IMR-90 (cell line): Measurements from ENCODE around the gene SPNS2. TPM values are rescaled to one million over a fixed set of nuclear protein-coding genes. Genes with fewer than 3 reads are reported as not detected.

Source experiments
- ATAC-seq: fragments of 200-7000 bp; cut with Tn5 transposase; 2 replicates; pipeline ENCODE4 v1.9.1; 2020; ENCODE audit warnings: low read depth, mild to moderate bottlenecking, moderate library complexity
- BruUV-seq: library from RNA; stranded (reverse); fragments of 400-500 nt; replicated peaks from 2 replicates; lab custom pipeline; 2021; lab: Mats Ljungman, UMichigan
- CTCF ChIA-PET: fragments of 300-600 bp; formaldehyde crosslinking; extraction: SDS; loops from one replicate; lab custom pipeline; 2021; ENCODE audit warnings: antibody characterized with exemption; lab: Yijun Ruan, JAX
- POLR2A ChIA-PET: fragments of 300-600 bp; sonication (Branson Sonifier 250); formaldehyde crosslinking; loops from one replicate; lab custom pipeline; 2022; ENCODE audit warnings: antibody characterized with exemption; ENCODE audit not compliant: unreplicated experiment; lab: Charles Lee
- DNase-seq: peaks from one replicate; pipeline ENCODE4 v3.0.0; 2013
- H2AFZ ChIP-seq: replicated peaks from 2 replicates; pipeline ENCODE3; 2013; ENCODE audit warnings: low read length, mild to moderate bottlenecking; ENCODE audit not compliant: poor library complexity
- H2AK5ac ChIP-seq: 2 replicates; pipeline ENCODE4 v1.6.1; 2013; ENCODE audit warnings: low read depth, low read length, inconsistent platforms
- H2AK9ac ChIP-seq: replicated peaks from 2 replicates; pipeline ENCODE3; 2013; ENCODE audit warnings: mild to moderate bottlenecking, low read depth, low read length, moderate library complexity; ENCODE audit not compliant: poor library complexity
- H2BK120ac ChIP-seq: 2 replicates; pipeline ENCODE4 v1.6.1; 2013; ENCODE audit warnings: low read depth, low read length, inconsistent platforms
- H2BK15ac ChIP-seq: 3 replicates; pipeline ENCODE4 v1.6.1; 2013; ENCODE audit warnings: low read depth, low read length, inconsistent platforms
- H2BK20ac ChIP-seq: 2 replicates; pipeline ENCODE4 v1.6.1; 2013; ENCODE audit warnings: low read depth, mild to moderate bottlenecking, inconsistent platforms, low read length, moderate library complexity
- H2BK5ac ChIP-seq: 2 replicates; pipeline ENCODE4 v1.6.1; 2013; ENCODE audit warnings: mild to moderate bottlenecking, low read depth, low read length, inconsistent platforms; ENCODE audit not compliant: poor library complexity, severe bottlenecking
- H3K14ac ChIP-seq: replicated peaks from 2 replicates; pipeline ENCODE4 v1.6.1; 2013; ENCODE audit warnings: low read depth, low read length, inconsistent platforms
- H3K18ac ChIP-seq: 2 replicates; pipeline ENCODE4 v1.6.1; 2013; ENCODE audit warnings: low read depth, low read length, control low read depth
- H3K23ac ChIP-seq: 2 replicates; pipeline ENCODE4 v1.6.1; 2013; ENCODE audit warnings: low read depth, low read length, inconsistent platforms
- H3K27ac ChIP-seq: 2 replicates; pipeline ENCODE4 v1.5.1; 2013; ENCODE audit warnings: mild to moderate bottlenecking, control low read depth, low read length; ENCODE audit not compliant: insufficient read depth
- H3K27me3 ChIP-seq: 2 replicates; pipeline ENCODE4 v1.6.1; 2013; ENCODE audit warnings: low read length; ENCODE audit not compliant: control insufficient read depth, insufficient read depth
- H3K36me3 ChIP-seq: 2 replicates; pipeline ENCODE4 v1.6.1; 2013; ENCODE audit warnings: low read length, mixed read lengths; ENCODE audit not compliant: control insufficient read depth, insufficient read depth
- H3K4ac ChIP-seq: 2 replicates; pipeline ENCODE4 v1.6.1; 2013; ENCODE audit warnings: low read depth, low read length, inconsistent platforms
- H3K4me1 ChIP-seq: 2 replicates; pipeline ENCODE4 v1.6.1; 2013; ENCODE audit warnings: low read length, mixed read lengths; ENCODE audit not compliant: control insufficient read depth, insufficient read depth
- H3K4me2 ChIP-seq: 2 replicates; pipeline ENCODE4 v1.6.1; 2013; ENCODE audit warnings: low read depth, mild to moderate bottlenecking, control low read depth, low read length, moderate library complexity
- H3K4me3 ChIP-seq: 2 replicates; pipeline ENCODE4 v1.5.1; 2013; ENCODE audit warnings: low read depth, mild to moderate bottlenecking, control low read depth, low read length, moderate library complexity; ENCODE audit not compliant: insufficient read depth
- H3K56ac ChIP-seq: 2 replicates; pipeline ENCODE4 v1.6.1; 2013; ENCODE audit warnings: low read length, inconsistent platforms; ENCODE audit not compliant: insufficient read depth; ENCODE audit errors: extremely low read depth
- H3K79me1 ChIP-seq, 2 experiments: 2 replicates each; pipeline ENCODE4 v1.6.1; 2013; ENCODE audit warnings: low read length in 2 of 2, inconsistent platforms in 1 of 2, low read depth in 1 of 2
- H3K9ac ChIP-seq: 2 replicates; pipeline ENCODE4 v1.6.1; 2013; ENCODE audit warnings: low read depth, low read length, control low read depth
- H3K9me1 ChIP-seq: 2 replicates; pipeline ENCODE4 v1.6.1; 2013; ENCODE audit warnings: low read length, inconsistent platforms; ENCODE audit not compliant: insufficient read depth
- H3K9me3 ChIP-seq: 2 replicates; pipeline ENCODE4 v1.6.1; 2013; ENCODE audit warnings: low read length; ENCODE audit not compliant: control insufficient read depth, insufficient read depth
- H4K20me1 ChIP-seq: 2 replicates; pipeline ENCODE4 v1.6.1; 2013; ENCODE audit warnings: low read length, inconsistent platforms; ENCODE audit not compliant: insufficient read depth
- H4K5ac ChIP-seq: 2 replicates; pipeline ENCODE4 v1.6.1; 2013; ENCODE audit warnings: mild to moderate bottlenecking, low read depth, low read length, control low read depth
- H4K8ac ChIP-seq, 2 experiments: 2 replicates each; pipeline ENCODE4 v1.6.1; 2013; ENCODE audit warnings: low read depth in 2 of 2, low read length in 2 of 2, control low read depth in 1 of 2, inconsistent platforms in 1 of 2
- H4K91ac ChIP-seq: 2 replicates; pipeline ENCODE4 v1.6.1; 2013; ENCODE audit warnings: low read depth, low read length, inconsistent platforms; ENCODE audit not compliant: insufficient read depth
- BHLHE40 ChIP-seq: fragments of 150-350 bp; IDR thresholded peaks from 2 replicates; pipeline ENCODE4 v1.6.1; 2016; ENCODE audit warnings: mild to moderate bottlenecking, low read depth, low read length
- CEBPB ChIP-seq: IDR thresholded peaks from 2 replicates; pipeline ENCODE4 v1.6.1; 2012; ENCODE audit warnings: low read depth, low read length, improper control_type of control experiment
- CHD1 ChIP-seq: IDR thresholded peaks from 2 replicates; pipeline ENCODE4 v1.6.1; 2012; ENCODE audit warnings: low read depth, low read length, improper control_type of control experiment
- FOS ChIP-seq: fragments of 150-350 bp; IDR thresholded peaks from 2 replicates; pipeline ENCODE4 v1.6.1; 2016; ENCODE audit warnings: low read depth, low read length
- MAFK ChIP-seq: IDR thresholded peaks from 2 replicates; pipeline ENCODE4 v1.6.1; 2012; ENCODE audit warnings: low read depth, low read length, improper control_type of control experiment
- MAZ ChIP-seq: IDR thresholded peaks from 2 replicates; pipeline ENCODE4 v1.6.1; 2012; ENCODE audit warnings: low read depth, mild to moderate bottlenecking, low read length, improper control_type of control experiment, moderate library complexity, borderline replicate concordance
- MXI1 ChIP-seq: IDR thresholded peaks from 2 replicates; pipeline ENCODE4 v1.6.1; 2012; ENCODE audit warnings: low read depth, mild to moderate bottlenecking, low read length, moderate library complexity, borderline replicate concordance
- NFE2L2 ChIP-seq: fragments of 150-350 bp; IDR thresholded peaks from 2 replicates; pipeline ENCODE4 v1.6.1; 2016; ENCODE audit warnings: low read depth, mild to moderate bottlenecking, low read length
- POLR2A ChIP-seq: IDR thresholded peaks from 2 replicates; pipeline ENCODE4 v1.6.1; 2012; ENCODE audit warnings: mild to moderate bottlenecking, low read depth, low read length
- RAD21 ChIP-seq: IDR thresholded peaks from 2 replicates; pipeline ENCODE4 v1.6.1; 2012; ENCODE audit warnings: low read length, improper control_type of control experiment
- RCOR1 ChIP-seq: IDR thresholded peaks from 2 replicates; pipeline ENCODE4 v1.6.1; 2012; ENCODE audit warnings: mild to moderate bottlenecking, low read length, improper control_type of control experiment; ENCODE audit not compliant: insufficient replicate concordance
- RFX5 ChIP-seq: IDR thresholded peaks from 2 replicates; pipeline ENCODE4 v1.8.0; 2012; ENCODE audit warnings: low read depth, mild to moderate bottlenecking, low read length, moderate library complexity
- SMC3 ChIP-seq: fragments of 150-350 bp; IDR thresholded peaks from 2 replicates; pipeline ENCODE4 v1.6.1; 2016; ENCODE audit warnings: low read depth, mild to moderate bottlenecking, antibody characterized with exemption, low read length, moderate library complexity
- WGBS, 2 experiments: methylation state at CpG; one replicate each; pipeline versions ENCODE4 v1.1.5 to v1.1.7; 2013; ENCODE audit warnings: missing lambda C conversion rate in 2 of 2; ENCODE audit not compliant: insufficient read length in 1 of 2; ENCODE audit errors: extremely low coverage in 2 of 2; 5-methylcytosine and 5-hydroxymethylcytosine counted together
- dilution Hi-C: fragments of 300-500 bp; cut with HindIII; formaldehyde crosslinking; loops from one replicate; pipeline ENCODE4 v1.14.3; 2018; ENCODE audit warnings: low sequenced_read_pairs; ENCODE audit not compliant: unreplicated experiment
- in situ Hi-C: fragments of 300-500 bp; cut with MboI; formaldehyde crosslinking; loops from 3 replicates; pipeline ENCODE4 v1.14.3; 2019; ENCODE audit warnings: low sequenced_read_pairs, inconsistent platforms, mixed read lengths
- intact Hi-C: fragments of 100-400 bp; cut with micrococcal nuclease; formaldehyde crosslinking; loops from 2 replicates; pipeline ENCODE4 v1.10.0; 2022
- polyA plus RNA-seq, 3 experiments: library from polyadenylated mRNA; depleted of rRNA; stranded (reverse); fragments of >200 nt; gene quantifications; 2 replicates each; pipeline ENCODE4 v1.2.3, GENCODE V29; 2012; ENCODE audit warnings: low replicate concordance in 1 of 3
- total RNA-seq: library from RNA; depleted of rRNA; stranded (reverse); fragments of >200 nt; gene quantifications from 2 replicates; pipeline ENCODE4 v1.2.3, GENCODE V29; 2012
- TF ChIP-seq, protein P1 (sequence below): fragments of 150-350 bp; IDR thresholded peaks from 2 replicates; pipeline ENCODE4 v1.6.1; 2016; ENCODE audit warnings: low read depth, mild to moderate bottlenecking, low read length, moderate library complexity, borderline replicate concordance
- TF ChIP-seq, protein P2 (sequence below): fragments of 150-350 bp; IDR thresholded peaks from 2 replicates; pipeline ENCODE4 v1.6.1; 2017; ENCODE audit warnings: mild to moderate bottlenecking, antibody characterized with exemption, low read length, low read depth
- TF ChIP-seq, protein P3 (sequence below): conservative IDR thresholded peaks from 2 replicates; pipeline ENCODE4 v1.5.1; 2012; ENCODE audit warnings: mild to moderate bottlenecking, low read depth, low read length, improper control_type of control experiment

The SPNS2 gene
- total and polyA plus RNA-seq, 2 of the 4 experiments (the other 2 are of a cell fraction), result under 0.01 TPM; not detected in 1

DNA sequence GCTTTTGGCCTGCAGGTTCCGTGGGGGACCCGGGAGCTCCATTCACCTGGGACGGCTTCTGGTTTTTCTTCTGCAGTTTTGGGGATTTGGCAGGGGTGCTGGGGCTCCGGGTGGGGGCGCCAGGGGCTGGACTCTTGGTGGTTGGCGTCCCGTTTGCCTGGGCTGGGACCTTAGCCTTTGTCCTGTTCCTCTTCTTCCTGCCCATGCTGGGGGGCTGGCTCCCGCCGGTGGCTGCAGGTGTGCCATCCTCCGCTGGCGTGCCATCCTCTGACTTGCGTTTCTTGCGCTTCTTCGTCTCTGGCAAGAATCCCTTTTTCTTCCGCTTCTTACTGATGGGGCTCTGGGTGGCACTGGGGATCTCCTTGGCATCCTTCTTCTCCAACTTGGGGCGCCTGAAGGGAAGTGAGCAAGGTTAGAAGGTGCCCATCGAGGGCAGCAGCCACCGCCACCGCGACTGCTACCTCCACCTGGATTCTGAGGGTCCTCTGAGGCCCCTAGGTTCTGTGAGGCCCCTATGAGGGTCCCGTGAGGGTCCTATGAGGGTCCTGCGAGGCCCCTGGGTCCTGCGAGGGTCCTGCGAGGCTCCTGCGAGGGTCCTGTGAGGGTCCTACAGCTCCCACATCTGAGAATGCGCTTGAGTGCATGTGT is 41.0 kb downstream of the SPNS2 start:
- no peak overlapping the region for H3K4me2 ChIP-seq
- H3K23ac ChIP-seq, result no peak overlapping the region
- BruUV-seq, result no TSS peak
- no peak overlapping the region for H4K91ac ChIP-seq
- H2BK20ac ChIP-seq, result no peak overlapping the region
- no peaks in the 10 kb centered on the region for H3K27me3 ChIP-seq
- DNase-seq, result no peak
- H2AK5ac ChIP-seq, result no peak overlapping the region
- H3K9me1 ChIP-seq, result no peaks in the 10 kb centered on the region
- TF ChIP-seq POLR2A (no peak), SMC3 (no peak), CEBPB (no peak), RFX5 (no peak), FOS (no peak), MAZ (no peak), RCOR1 (no peak), MXI1 (no peak), BHLHE40 (no peak), RAD21 (no peak), CHD1 (no peak), NFE2L2 (no peak), MAFK (no peak)
- TF ChIP-seq, protein P1, sequence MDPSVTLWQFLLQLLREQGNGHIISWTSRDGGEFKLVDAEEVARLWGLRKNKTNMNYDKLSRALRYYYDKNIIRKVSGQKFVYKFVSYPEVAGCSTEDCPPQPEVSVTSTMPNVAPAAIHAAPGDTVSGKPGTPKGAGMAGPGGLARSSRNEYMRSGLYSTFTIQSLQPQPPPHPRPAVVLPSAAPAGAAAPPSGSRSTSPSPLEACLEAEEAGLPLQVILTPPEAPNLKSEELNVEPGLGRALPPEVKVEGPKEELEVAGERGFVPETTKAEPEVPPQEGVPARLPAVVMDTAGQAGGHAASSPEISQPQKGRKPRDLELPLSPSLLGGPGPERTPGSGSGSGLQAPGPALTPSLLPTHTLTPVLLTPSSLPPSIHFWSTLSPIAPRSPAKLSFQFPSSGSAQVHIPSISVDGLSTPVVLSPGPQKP, result no peak
- TF ChIP-seq, protein P2, sequence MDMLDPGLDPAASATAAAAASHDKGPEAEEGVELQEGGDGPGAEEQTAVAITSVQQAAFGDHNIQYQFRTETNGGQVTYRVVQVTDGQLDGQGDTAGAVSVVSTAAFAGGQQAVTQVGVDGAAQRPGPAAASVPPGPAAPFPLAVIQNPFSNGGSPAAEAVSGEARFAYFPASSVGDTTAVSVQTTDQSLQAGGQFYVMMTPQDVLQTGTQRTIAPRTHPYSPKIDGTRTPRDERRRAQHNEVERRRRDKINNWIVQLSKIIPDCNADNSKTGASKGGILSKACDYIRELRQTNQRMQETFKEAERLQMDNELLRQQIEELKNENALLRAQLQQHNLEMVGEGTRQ, result no peak
- TF ChIP-seq, protein P3, sequence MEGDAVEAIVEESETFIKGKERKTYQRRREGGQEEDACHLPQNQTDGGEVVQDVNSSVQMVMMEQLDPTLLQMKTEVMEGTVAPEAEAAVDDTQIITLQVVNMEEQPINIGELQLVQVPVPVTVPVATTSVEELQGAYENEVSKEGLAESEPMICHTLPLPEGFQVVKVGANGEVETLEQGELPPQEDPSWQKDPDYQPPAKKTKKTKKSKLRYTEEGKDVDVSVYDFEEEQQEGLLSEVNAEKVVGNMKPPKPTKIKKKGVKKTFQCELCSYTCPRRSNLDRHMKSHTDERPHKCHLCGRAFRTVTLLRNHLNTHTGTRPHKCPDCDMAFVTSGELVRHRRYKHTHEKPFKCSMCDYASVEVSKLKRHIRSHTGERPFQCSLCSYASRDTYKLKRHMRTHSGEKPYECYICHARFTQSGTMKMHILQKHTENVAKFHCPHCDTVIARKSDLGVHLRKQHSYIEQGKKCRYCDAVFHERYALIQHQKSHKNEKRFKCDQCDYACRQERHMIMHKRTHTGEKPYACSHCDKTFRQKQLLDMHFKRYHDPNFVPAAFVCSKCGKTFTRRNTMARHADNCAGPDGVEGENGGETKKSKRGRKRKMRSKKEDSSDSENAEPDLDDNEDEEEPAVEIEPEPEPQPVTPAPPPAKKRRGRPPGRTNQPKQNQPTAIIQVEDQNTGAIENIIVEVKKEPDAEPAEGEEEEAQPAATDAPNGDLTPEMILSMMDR, result no peak
- peaks cover 15% of the 10 kb centered on the region for H4K20me1 ChIP-seq
- H3K18ac ChIP-seq, result no peak overlapping the region
- no peak overlapping the region for H3K4ac ChIP-seq
- no peak overlapping the region for H3K27ac ChIP-seq
- intact Hi-C loops (loop anchor here (5.0 kb wide), 1 partner anchor 117 kb away; no protein-coding TSS in a partner anchor), dilution Hi-C loops (no loop called here), in situ Hi-C loops (no loop called here)
- H3K79me1 ChIP-seq, result no peaks in the 10 kb centered on the region; a peak in 1 of 4 replicates
- ChIA-PET CTCF (no interaction called here), POLR2A (interaction anchor here (0.6 kb wide), 1 partner anchor 165 kb away, joined by 5 read pairs; no protein-coding TSS in a partner anchor)
- H2BK120ac ChIP-seq, result no peak overlapping the region
- no peak overlapping the region for H2BK5ac ChIP-seq
- 90% methylated on average over 10 of the region's 26 CpGs; no CpG with 5 or more reads in 1 of the 2 experiments for WGBS, 2 experiments
- no peak overlapping the region for H4K5ac ChIP-seq
- peaks cover 3% of the 10 kb centered on the region; the same call in 1 of the 2 replicates for H3K4me1 ChIP-seq
- peaks cover 53% of the 10 kb centered on the region for H3K36me3 ChIP-seq
- no peak for ATAC-seq
- H3K9ac ChIP-seq, result no peak overlapping the region
- H3K56ac ChIP-seq, result no peak overlapping the region
- H3K4me3 ChIP-seq, result no peak overlapping the region
- H2AK9ac ChIP-seq, result no peak overlapping the region
- H2AFZ ChIP-seq, result no peak overlapping the region
- H4K8ac ChIP-seq, result no peak overlapping the region
- no peak overlapping the region for H2BK15ac ChIP-seq
- H3K14ac ChIP-seq, result no peak overlapping the region
- no peaks in the 10 kb centered on the region for H3K9me3 ChIP-seq
